SK-N-SH treated with all-trans-retinoic acid at 6 μM for 48 hours (cell line): ENCODE data around the gene FAM8A1.
A peak's percentile ranks its signal among the peaks of the same experiment; 100 is the strongest.

Experiments
- ATAC-seq: fragments of 200-7000 bp; cut with Tn5 transposase; 3 replicates; pipeline ENCODE4 v1.9.1; 2020; ENCODE audit warnings: mild to moderate bottlenecking, moderate library complexity
- ARNTL ChIP-seq: fragments of 450-650 bp; formaldehyde crosslinking; IDR thresholded peaks from 2 replicates; pipeline ENCODE4 v1.5.0; 2020; ENCODE audit warnings: low read depth, mild to moderate bottlenecking, moderate library complexity, borderline replicate concordance
- BACH2 ChIP-seq: fragments of 250-450 bp; sonication (Bioruptor Pico); IDR thresholded peaks from 2 replicates; pipeline ENCODE4 v1.9.0; 2021; ENCODE audit warnings: mild to moderate bottlenecking, borderline replicate concordance
- CREB5 ChIP-seq: fragments of 250-450 bp; sonication (Bioruptor Pico); IDR thresholded peaks from 2 replicates; pipeline ENCODE4 v1.5.1; 2020; ENCODE audit warnings: low read depth, mild to moderate bottlenecking, moderate library complexity
- CSDC2 ChIP-seq: fragments of 250-450 bp; sonication (Bioruptor Pico); IDR thresholded peaks from 2 replicates; pipeline ENCODE4 v1.5.0; 2020; ENCODE audit warnings: mild to moderate bottlenecking, moderate library complexity
- ESRRG ChIP-seq: fragments of 250-450 bp; sonication (Bioruptor Pico); IDR thresholded peaks from 2 replicates; pipeline ENCODE4 v1.6.1; 2021; ENCODE audit warnings: mild to moderate bottlenecking
- GLIS3 ChIP-seq: fragments of 250-450 bp; sonication (Bioruptor Pico); IDR thresholded peaks from 2 replicates; pipeline ENCODE4 v1.5.0; 2020; ENCODE audit warnings: mild to moderate bottlenecking, moderate library complexity
- ISL1 ChIP-seq: fragments of 250-450 bp; sonication (Bioruptor Pico); IDR thresholded peaks from 2 replicates; pipeline ENCODE4 v2.1.2; 2022; ENCODE audit warnings: mild to moderate bottlenecking, moderate library complexity
- OSR1 ChIP-seq: fragments of 250-450 bp; sonication (Bioruptor Pico); IDR thresholded peaks from 2 replicates; pipeline ENCODE4 v1.8.0; 2022; ENCODE audit warnings: moderate library complexity, mild to moderate bottlenecking, inconsistent platforms
- RARB ChIP-seq: fragments of 250-450 bp; sonication (Bioruptor Pico); IDR thresholded peaks from 2 replicates; pipeline ENCODE4 v1.8.0; 2021; ENCODE audit warnings: mild to moderate bottlenecking, moderate library complexity
- TCF4 ChIP-seq: fragments of 250-450 bp; sonication (Bioruptor Pico); IDR thresholded peaks from 2 replicates; pipeline ENCODE4 v1.8.0; 2021; ENCODE audit warnings: mild to moderate bottlenecking, moderate library complexity, borderline replicate concordance
- TOX ChIP-seq: fragments of 250-450 bp; sonication (Bioruptor Pico); IDR thresholded peaks from 2 replicates; pipeline ENCODE4 v1.8.0; 2021; ENCODE audit warnings: mild to moderate bottlenecking, moderate library complexity, borderline replicate concordance
- ZC3H10 ChIP-seq: fragments of 250-450 bp; sonication (Bioruptor Pico); IDR thresholded peaks from 2 replicates; pipeline ENCODE4 v1.5.1; 2021; ENCODE audit warnings: mild to moderate bottlenecking, moderate library complexity
- ZFP3 ChIP-seq: fragments of 250-450 bp; sonication (Bioruptor Pico); IDR thresholded peaks from 2 replicates; pipeline ENCODE4 v1.5.0; 2020; ENCODE audit warnings: mild to moderate bottlenecking, moderate library complexity
- ZFP30 ChIP-seq: fragments of 450-650 bp; formaldehyde crosslinking; IDR thresholded peaks from 2 replicates; pipeline ENCODE4 v1.5.0; 2022; ENCODE audit warnings: mild to moderate bottlenecking, moderate library complexity
- ZNF70 ChIP-seq: fragments of 450-650 bp; formaldehyde crosslinking; IDR thresholded peaks from 2 replicates; pipeline ENCODE4 v1.5.0; 2020; ENCODE audit warnings: mild to moderate bottlenecking, moderate library complexity
- ZNF8 ChIP-seq: fragments of 450-650 bp; formaldehyde crosslinking; IDR thresholded peaks from 2 replicates; pipeline ENCODE4 v1.5.0; 2020; ENCODE audit warnings: mild to moderate bottlenecking, moderate library complexity
- TF ChIP-seq, protein P1 (sequence below): fragments of 250-450 bp; sonication (Bioruptor Pico); IDR thresholded peaks from 2 replicates; pipeline ENCODE4 v1.8.0; 2021; ENCODE audit warnings: low read depth, mild to moderate bottlenecking, moderate library complexity, borderline replicate concordance
- TF ChIP-seq, protein P2 (sequence below): fragments of 250-450 bp; sonication (Bioruptor Pico); IDR thresholded peaks from 2 replicates; pipeline ENCODE4 v1.8.0; 2020; ENCODE audit warnings: mild to moderate bottlenecking, moderate library complexity, borderline replicate concordance
- TF ChIP-seq, protein P3 (sequence below): fragments of 250-450 bp; sonication (Bioruptor Pico); IDR thresholded peaks from 2 replicates; pipeline ENCODE4 v1.5.0; 2020; ENCODE audit warnings: mild to moderate bottlenecking, moderate library complexity

Gene FAM8A1

GRCh38 chr6:17591287-17591686 lies 8.8 kb upstream of the FAM8A1 start:
- no peak for TF ChIP-seq ZFP30
- TF ChIP-seq OSR1 (CRISPR knock-in tag), result no peak
- TF ChIP-seq CSDC2 (CRISPR knock-in tag), result no peak
- ATAC-seq, result no peak

DNA sequence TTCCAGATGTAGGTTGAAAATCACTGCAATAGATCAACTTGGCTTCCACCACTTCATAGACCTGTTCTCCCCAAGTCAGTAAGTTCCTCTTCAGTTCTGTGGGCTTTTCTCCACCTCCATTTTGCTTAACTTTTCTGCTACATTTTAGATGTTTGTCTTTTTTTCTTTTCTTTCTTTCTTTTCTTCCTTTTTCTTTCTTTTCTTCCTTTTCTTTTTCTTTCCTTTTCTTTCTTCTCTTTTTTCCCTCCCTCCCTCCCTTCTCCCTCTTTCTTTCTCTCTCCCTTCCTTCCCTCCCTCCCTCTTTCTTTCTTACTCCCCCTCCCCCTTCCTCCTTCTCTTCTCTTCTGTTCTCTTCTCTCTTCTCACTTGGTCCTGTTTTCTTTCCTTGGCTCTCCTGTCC lies 6.9 kb upstream of the FAM8A1 start:
- TF ChIP-seq TOX (no peak), ZNF8 (CRISPR knock-in tag) (no peak), RARB (CRISPR knock-in tag) (no peak), ARNTL (CRISPR knock-in tag) (no peak), ZC3H10 (no peak), GLIS3 (CRISPR knock-in tag) (no peak), CREB5 (CRISPR knock-in tag) (no peak), TCF4 (no peak), ZFP3 (CRISPR knock-in tag) (no peak), ISL1 (no peak), OSR1 (CRISPR knock-in tag) (no peak), ZNF70 (no peak), BACH2 (no peak), CSDC2 (CRISPR knock-in tag) (no peak)
- TF ChIP-seq, protein P1, sequence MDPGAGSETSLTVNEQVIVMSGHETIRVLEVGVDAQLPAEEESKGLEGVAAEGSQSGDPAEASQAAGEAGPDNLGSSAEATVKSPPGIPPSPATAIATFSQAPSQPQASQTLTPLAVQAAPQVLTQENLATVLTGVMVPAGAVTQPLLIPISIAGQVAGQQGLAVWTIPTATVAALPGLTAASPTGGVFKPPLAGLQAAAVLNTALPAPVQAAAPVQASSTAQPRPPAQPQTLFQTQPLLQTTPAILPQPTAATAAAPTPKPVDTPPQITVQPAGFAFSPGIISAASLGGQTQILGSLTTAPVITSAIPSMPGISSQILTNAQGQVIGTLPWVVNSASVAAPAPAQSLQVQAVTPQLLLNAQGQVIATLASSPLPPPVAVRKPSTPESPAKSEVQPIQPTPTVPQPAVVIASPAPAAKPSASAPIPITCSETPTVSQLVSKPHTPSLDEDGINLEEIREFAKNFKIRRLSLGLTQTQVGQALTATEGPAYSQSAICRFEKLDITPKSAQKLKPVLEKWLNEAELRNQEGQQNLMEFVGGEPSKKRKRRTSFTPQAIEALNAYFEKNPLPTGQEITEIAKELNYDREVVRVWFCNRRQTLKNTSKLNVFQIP (CRISPR knock-in tag), result no peak
- ATAC-seq, result no peak

GRCh38 chr6:17596085-17596484 lies 4.0 kb upstream of the FAM8A1 start:
- TF ChIP-seq ZC3H10 (no peak), ZFP3 (CRISPR knock-in tag) (no peak)

GRCh38 chr6:17600527-17601385 lies 654 bp downstream of the FAM8A1 start:
- TF ChIP-seq, protein P2, sequence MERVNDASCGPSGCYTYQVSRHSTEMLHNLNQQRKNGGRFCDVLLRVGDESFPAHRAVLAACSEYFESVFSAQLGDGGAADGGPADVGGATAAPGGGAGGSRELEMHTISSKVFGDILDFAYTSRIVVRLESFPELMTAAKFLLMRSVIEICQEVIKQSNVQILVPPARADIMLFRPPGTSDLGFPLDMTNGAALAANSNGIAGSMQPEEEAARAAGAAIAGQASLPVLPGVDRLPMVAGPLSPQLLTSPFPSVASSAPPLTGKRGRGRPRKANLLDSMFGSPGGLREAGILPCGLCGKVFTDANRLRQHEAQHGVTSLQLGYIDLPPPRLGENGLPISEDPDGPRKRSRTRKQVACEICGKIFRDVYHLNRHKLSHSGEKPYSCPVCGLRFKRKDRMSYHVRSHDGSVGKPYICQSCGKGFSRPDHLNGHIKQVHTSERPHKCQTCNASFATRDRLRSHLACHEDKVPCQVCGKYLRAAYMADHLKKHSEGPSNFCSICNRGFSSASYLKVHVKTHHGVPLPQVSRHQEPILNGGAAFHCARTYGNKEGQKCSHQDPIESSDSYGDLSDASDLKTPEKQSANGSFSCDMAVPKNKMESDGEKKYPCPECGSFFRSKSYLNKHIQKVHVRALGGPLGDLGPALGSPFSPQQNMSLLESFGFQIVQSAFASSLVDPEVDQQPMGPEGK (CRISPR knock-in tag), result peak; percentile 54; the same call in 1 of the 2 replicates
- TF ChIP-seq BACH2 (no peak), CSDC2 (CRISPR knock-in tag) (no peak), ARNTL (CRISPR knock-in tag) (no peak), ESRRG (no peak), ZNF70 (no peak), TCF4 (no peak)
- ATAC-seq, result peak; percentile 73

More at GRCh38 chr6:17596085-17596484, 4.0 kb upstream of the FAM8A1 start:
- no peak for ATAC-seq

DNA sequence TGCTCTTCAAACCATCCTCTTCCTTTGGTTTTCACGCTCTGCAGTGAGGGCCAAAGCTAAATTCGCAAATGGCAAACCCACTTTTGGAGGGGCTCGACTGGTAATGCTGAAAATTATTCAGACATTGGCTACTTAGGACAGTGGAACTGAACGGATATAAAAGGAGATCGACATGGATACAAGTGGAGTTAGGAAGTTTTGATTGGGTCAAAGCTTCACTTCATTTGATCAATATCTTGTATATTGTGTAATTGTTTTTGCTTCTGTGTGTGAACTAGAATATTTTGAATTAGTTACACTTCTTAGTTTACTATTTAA lies 1.2 kb downstream of the FAM8A1 start:
- ATAC-seq, result peak; percentile 29
- TF ChIP-seq, protein P2 (CRISPR knock-in tag), result no peak
- TF ChIP-seq, protein P3, sequence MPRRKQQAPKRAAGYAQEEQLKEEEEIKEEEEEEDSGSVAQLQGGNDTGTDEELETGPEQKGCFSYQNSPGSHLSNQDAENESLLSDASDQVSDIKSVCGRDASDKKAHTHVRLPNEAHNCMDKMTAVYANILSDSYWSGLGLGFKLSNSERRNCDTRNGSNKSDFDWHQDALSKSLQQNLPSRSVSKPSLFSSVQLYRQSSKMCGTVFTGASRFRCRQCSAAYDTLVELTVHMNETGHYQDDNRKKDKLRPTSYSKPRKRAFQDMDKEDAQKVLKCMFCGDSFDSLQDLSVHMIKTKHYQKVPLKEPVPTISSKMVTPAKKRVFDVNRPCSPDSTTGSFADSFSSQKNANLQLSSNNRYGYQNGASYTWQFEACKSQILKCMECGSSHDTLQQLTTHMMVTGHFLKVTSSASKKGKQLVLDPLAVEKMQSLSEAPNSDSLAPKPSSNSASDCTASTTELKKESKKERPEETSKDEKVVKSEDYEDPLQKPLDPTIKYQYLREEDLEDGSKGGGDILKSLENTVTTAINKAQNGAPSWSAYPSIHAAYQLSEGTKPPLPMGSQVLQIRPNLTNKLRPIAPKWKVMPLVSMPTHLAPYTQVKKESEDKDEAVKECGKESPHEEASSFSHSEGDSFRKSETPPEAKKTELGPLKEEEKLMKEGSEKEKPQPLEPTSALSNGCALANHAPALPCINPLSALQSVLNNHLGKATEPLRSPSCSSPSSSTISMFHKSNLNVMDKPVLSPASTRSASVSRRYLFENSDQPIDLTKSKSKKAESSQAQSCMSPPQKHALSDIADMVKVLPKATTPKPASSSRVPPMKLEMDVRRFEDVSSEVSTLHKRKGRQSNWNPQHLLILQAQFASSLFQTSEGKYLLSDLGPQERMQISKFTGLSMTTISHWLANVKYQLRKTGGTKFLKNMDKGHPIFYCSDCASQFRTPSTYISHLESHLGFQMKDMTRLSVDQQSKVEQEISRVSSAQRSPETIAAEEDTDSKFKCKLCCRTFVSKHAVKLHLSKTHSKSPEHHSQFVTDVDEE, result no peak
- TF ChIP-seq ZNF70 (no peak), ZFP30 (no peak), ISL1 (no peak), RARB (CRISPR knock-in tag) (no peak), ZNF8 (CRISPR knock-in tag) (no peak)
- TF ChIP-seq, all 23 proteins: peak for 0
